ENCODE results near the gene RAPGEF2.

DNA sequence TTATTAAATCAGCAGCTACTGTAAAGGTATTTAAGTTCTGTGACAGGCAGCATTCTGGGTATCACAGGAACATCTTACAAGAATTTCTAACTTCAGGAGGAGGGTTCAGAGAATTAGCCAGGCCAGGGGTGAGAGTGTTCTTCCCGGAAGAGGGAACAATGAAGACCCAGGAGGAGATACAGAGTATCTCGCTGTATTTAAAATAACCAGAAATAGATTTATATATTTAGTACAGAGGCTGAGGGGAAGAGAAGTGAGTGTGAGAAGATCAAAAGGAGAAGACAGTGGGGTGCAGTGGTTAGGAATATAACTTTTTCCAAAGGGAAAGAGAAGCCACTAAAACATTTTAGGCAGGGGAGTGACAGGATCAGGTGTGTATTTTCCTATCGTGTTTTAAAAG, 186.8 kb downstream of the RAPGEF2 start:
- TF ChIP-seq CTCF (IDR thresholded peaks at IDR 0.05) = no peak
- TF ChIP-seq POLR2A (IDR thresholded peaks at IDR 0.05) = no peak
